Natural killer cell (primary cell): ENCODE measurements around the gene ALDH16A1. TPM values are rescaled to one million over a fixed set of nuclear protein-coding genes. Genes with fewer than 3 reads are reported as not detected.
A peak's percentile ranks its signal among the peaks of the same experiment; 100 is the strongest.

ENCODE experiments used
- ATAC-seq, 3 donors: fragments of 150-1000 bp in 2 of 3; fragments of 200-7000 bp in 1 of 3; cut with Tn5 transposase; 1 replicate in 1 of 3; 2 replicates in 2 of 3; pipeline ENCODE4 v1.10.0; 2021; ENCODE audit warnings: mild to moderate bottlenecking in 2 of 3, moderate library complexity in 2 of 3
- DNase-seq, 2 donors: peaks; one replicate each; pipeline versions ENCODE4 v3.0.0 to v3.0.0-alpha.2; 2013 to 2021; ENCODE audit warnings: mixed read lengths in 1 of 2
- H3K27ac ChIP-seq: one replicate; pipeline ENCODE4 v1.5.1; 2013; ENCODE audit warnings: mild to moderate bottlenecking, low read length
- H3K27me3 ChIP-seq: one replicate; pipeline ENCODE4 v1.6.1; 2013; ENCODE audit warnings: low read length; ENCODE audit not compliant: control insufficient read depth, insufficient read depth
- H3K36me3 ChIP-seq: one replicate; pipeline ENCODE4 v1.6.1; 2013; ENCODE audit warnings: low read length; ENCODE audit not compliant: control insufficient read depth, insufficient read depth
- H3K4me1 ChIP-seq: one replicate; pipeline ENCODE4 v1.6.1; 2013; ENCODE audit warnings: low read length; ENCODE audit not compliant: control insufficient read depth, insufficient read depth
- H3K4me3 ChIP-seq: one replicate; pipeline ENCODE4 v1.5.1; 2013; ENCODE audit warnings: low read length
- H3K9me3 ChIP-seq: one replicate; pipeline ENCODE4 v1.6.1; 2013; ENCODE audit warnings: low read length; ENCODE audit not compliant: control insufficient read depth, insufficient read depth
- H3K27ac Mint-ChIP-seq, 2 donors: one replicate each; pipeline ENCODE4 v1.8.0; 2022; ENCODE audit warnings: mild to moderate bottlenecking in 2 of 2, mixed read lengths in 2 of 2, moderate library complexity in 1 of 2
- H3K27me3 Mint-ChIP-seq, 2 donors: one replicate each; pipeline ENCODE4 v1.8.0; 2022; ENCODE audit warnings: low read depth in 2 of 2, mixed read lengths in 2 of 2
- H3K36me3 Mint-ChIP-seq: one replicate; pipeline ENCODE4 v1.8.0; 2022; ENCODE audit warnings: mixed read lengths
- H3K4me1 Mint-ChIP-seq, 2 donors: one replicate each; pipeline ENCODE4 v1.8.0; 2022; ENCODE audit warnings: mixed read lengths in 2 of 2
- H3K4me3 Mint-ChIP-seq: one replicate; pipeline ENCODE4 v1.8.0; 2022; ENCODE audit warnings: mild to moderate bottlenecking, moderate library complexity, mixed read lengths
- H3K9me3 Mint-ChIP-seq, 2 donors: one replicate each; pipeline ENCODE4 v1.8.0; 2022; ENCODE audit warnings: mixed read lengths in 2 of 2
- CTCF ChIP-seq: fragments of 200-600 bp; IDR thresholded peaks from one replicate; pipeline ENCODE4 v1.8.0; 2022; ENCODE audit warnings: antibody characterized with exemption
- WGBS: methylation state at CpG from one replicate; pipeline ENCODE4 v1.1.7; 2013; ENCODE audit warnings: missing lambda C conversion rate; ENCODE audit not compliant: insufficient coverage; 5-methylcytosine and 5-hydroxymethylcytosine counted together
- intact Hi-C: fragments of 100-400 bp; cut with micrococcal nuclease; formaldehyde crosslinking; loops from one replicate; pipeline ENCODE4 v1.14.2; 2022
- total RNA-seq, 4 donors: library from RNA; stranded (reverse); fragments of 120-200 nt in 1 of 4; gene quantifications; one replicate each; pipeline versions ENCODE4 v1.2.3 to v1.2.4, GENCODE V29; 2013 to 2022

Gene ALDH16A1
- total RNA-seq, 3 donors from 2014 or later (not counting 1 experiment from before 2014, with no cell fraction given) = 39.9 to 43.2 (median 41.4) TPM

GRCh38 chr19:49419173-49419572, 33.9 kb upstream of the ALDH16A1 start:
- ATAC-seq = no peak

GRCh38 chr19:49420227-49420626, 32.8 kb upstream of the ALDH16A1 start:
- H3K36me3 ChIP-seq = no peaks in the 10 kb centered on the region
- 95% methylated on average over 2 of the region's 2 CpGs for WGBS
- H3K27me3 Mint-ChIP-seq = peaks cover 68 to 79% of the 10 kb centered on the region in 2 donors
- no peak for TF ChIP-seq CTCF
- H3K9me3 ChIP-seq = no peaks in the 10 kb centered on the region
- no peak for DNase-seq
- peaks cover 31 to 32% of the 10 kb centered on the region in 2 donors for H3K4me1 Mint-ChIP-seq
- H3K9me3 Mint-ChIP-seq = no peaks in the 10 kb centered on the region
- ATAC-seq = no peak
- peaks cover 52% of the 10 kb centered on the region for H3K27me3 ChIP-seq
- no peak overlapping the region for H3K27ac ChIP-seq
- no peak overlapping the region for H3K4me3 ChIP-seq
- H3K36me3 Mint-ChIP-seq = peaks cover 9% of the 10 kb centered on the region
- H3K4me3 Mint-ChIP-seq = peak overlapping the region; percentile 54
- no peak overlapping the region for H3K27ac Mint-ChIP-seq
- peaks cover 34% of the 10 kb centered on the region for H3K4me1 ChIP-seq
- intact Hi-C loops = no loop called here

More at GRCh38 chr19:49419173-49419572, 33.9 kb upstream of the ALDH16A1 start:
- 77% methylated on average over 2 of the region's 2 CpGs for WGBS
- Histone ChIP-seq H3K27ac (no peak overlapping the region), H3K4me3 (no peak overlapping the region), H3K36me3 (no peaks in the 10 kb centered on the region), H3K4me1 (peaks cover 31% of the 10 kb centered on the region), H3K27me3 (peaks cover 47% of the 10 kb centered on the region), H3K9me3 (no peaks in the 10 kb centered on the region)
- no peak for TF ChIP-seq CTCF
- Mint-ChIP-seq H3K27me3 (peaks cover 64 to 68% of the 10 kb centered on the region in 2 donors), H3K9me3 (no peaks in the 10 kb centered on the region), H3K27ac (no peak overlapping the region), H3K36me3 (peaks cover 9% of the 10 kb centered on the region), H3K4me3 (no peak overlapping the region), H3K4me1 (peaks cover 31 to 32% of the 10 kb centered on the region in 2 donors)
- intact Hi-C loops = no loop called here
- DNase-seq = no peak

DNA sequence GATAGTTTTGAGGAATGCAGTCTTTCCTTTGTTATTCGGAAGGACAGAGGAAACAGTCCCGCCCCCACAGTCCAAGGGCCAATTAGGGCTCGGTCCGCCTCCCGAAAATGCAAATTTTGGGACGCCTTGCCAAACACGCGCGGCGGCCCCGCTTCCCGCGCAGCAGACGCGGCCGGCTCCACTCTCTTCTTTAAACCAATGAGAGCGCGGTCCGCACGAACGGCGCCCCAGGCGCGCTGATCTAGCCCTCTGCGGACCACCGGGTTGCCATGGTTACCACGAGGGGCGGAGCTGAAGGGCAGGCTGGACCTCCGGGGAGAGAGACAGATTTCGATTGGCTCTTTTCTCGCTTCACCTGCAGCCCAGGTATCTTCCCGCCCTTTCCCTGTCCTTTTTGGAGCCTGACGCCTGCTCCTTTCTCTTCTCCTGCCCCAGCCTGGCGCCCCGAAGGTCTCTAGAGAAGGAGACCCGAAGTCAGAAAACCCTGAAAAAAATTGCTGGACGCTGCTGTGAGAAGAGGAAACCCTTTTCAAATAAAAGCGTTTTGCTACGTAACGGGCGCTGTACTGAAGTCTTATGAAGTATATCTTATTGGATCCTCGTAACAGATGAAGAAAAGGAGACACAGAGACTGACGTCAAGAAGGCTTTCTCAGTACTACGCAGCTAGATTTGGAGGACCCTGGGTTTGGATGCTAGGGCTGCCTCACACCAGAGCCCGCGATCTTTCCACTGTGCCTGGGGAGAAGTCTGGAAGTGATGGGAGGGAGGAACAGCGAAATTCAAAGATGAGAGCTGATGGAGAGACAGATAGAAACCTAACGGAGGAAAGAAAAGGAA, 31.8 kb upstream of the ALDH16A1 start:
- Histone ChIP-seq H3K27ac (no peak overlapping the region), H3K9me3 (no peaks in the 10 kb centered on the region), H3K36me3 (no peaks in the 10 kb centered on the region), H3K4me1 (peaks cover 36% of the 10 kb centered on the region), H3K4me3 (no peak overlapping the region), H3K27me3 (peaks cover 62% of the 10 kb centered on the region)
- DNase-seq (peak in 1 of 2 donors; percentile 59), ATAC-seq (peak in 1 of 3 donors; percentile 51)
- Mint-ChIP-seq H3K4me1 (peaks cover 38 to 41% of the 10 kb centered on the region in 2 donors), H3K4me3 (peak overlapping the region; percentile 21), H3K9me3 (no peaks in the 10 kb centered on the region), H3K27ac (no peak overlapping the region), H3K27me3 (peaks cover 76 to 89% of the 10 kb centered on the region in 2 donors), H3K36me3 (peaks cover 9% of the 10 kb centered on the region)
- intact Hi-C loops = no loop called here
- TF ChIP-seq CTCF = no peak
- WGBS = 8% methylated on average over 48 of the region's 48 CpGs
